ENCODE measurements around the gene ACOT6.

Gene ACOT6

DNA sequence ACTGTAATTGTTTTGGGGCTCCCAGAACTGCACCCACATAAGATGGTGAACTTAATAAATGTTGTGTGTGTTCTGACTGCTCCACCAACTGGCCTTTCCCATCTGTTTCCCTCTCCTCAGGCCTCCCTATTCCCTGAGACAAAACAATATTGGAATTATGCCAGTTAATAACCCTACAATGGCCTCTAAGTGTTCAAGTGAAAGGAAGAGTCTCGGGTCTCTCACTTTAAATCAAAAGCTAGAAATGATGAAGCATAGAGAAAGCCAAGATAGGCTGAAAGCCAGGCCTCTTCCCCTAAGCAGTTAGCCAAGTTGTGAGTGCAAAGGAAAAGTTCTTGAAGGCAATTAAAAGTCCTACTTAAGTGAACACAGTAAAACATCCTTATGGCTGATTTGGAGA is 13.4 kb downstream of the ACOT6 start:
- H3K27me3 ChIP-seq (ENCODE audit: insufficient read depth, poor library complexity, severe bottlenecking), result no peaks in the 10 kb centered on the region
- TF ChIP-seq CTCF (IDR thresholded peaks at IDR 0.05; ENCODE audit: insufficient read depth, low read length), result no peak
- TF ChIP-seq REST (IDR thresholded peaks at IDR 0.05; ENCODE audit: insufficient replicate concordance, low read depth), result no peak
- no peak for TF ChIP-seq SPI1 (IDR thresholded peaks at IDR 0.05; ENCODE audit: borderline replicate concordance, low read depth)
- TF ChIP-seq POLR2AphosphoS5 (IDR thresholded peaks at IDR 0.05; ENCODE audit: low read depth), result no peak
- TF ChIP-seq GABPA (IDR thresholded peaks at IDR 0.05; ENCODE audit: low read depth), result no peak
- no peak overlapping the region for H3K27ac ChIP-seq (replicated peaks)
- no peak overlapping the region for H3K4me3 ChIP-seq (replicated peaks; ENCODE audit: insufficient read depth, low read length)
- DNase-seq (ENCODE audit: low read depth in 1 of 2, low spot score in 1 of 2), result no peak

GRCh38 chr14:73627151-73627558 is 14.8 kb downstream of the ACOT6 start:
- H3K27me3 ChIP-seq (ENCODE audit: insufficient read depth, poor library complexity, severe bottlenecking), result no peaks in the 10 kb centered on the region
- H3K4me3 ChIP-seq (replicated peaks; ENCODE audit: insufficient read depth, low read length), result no peak overlapping the region
- no peak for DNase-seq (ENCODE audit: low read depth in 1 of 2, low spot score in 1 of 2)
- H3K27ac ChIP-seq (replicated peaks), result no peak overlapping the region
- no peak for TF ChIP-seq GABPA (IDR thresholded peaks at IDR 0.05; ENCODE audit: low read depth)
- no peak for TF ChIP-seq SPI1 (IDR thresholded peaks at IDR 0.05; ENCODE audit: borderline replicate concordance, low read depth)
- no peak for TF ChIP-seq REST (IDR thresholded peaks at IDR 0.05; ENCODE audit: insufficient replicate concordance, low read depth)
- TF ChIP-seq CTCF (IDR thresholded peaks at IDR 0.05; ENCODE audit: insufficient read depth, low read length), result no peak
- TF ChIP-seq POLR2AphosphoS5 (IDR thresholded peaks at IDR 0.05; ENCODE audit: low read depth), result no peak

DNA sequence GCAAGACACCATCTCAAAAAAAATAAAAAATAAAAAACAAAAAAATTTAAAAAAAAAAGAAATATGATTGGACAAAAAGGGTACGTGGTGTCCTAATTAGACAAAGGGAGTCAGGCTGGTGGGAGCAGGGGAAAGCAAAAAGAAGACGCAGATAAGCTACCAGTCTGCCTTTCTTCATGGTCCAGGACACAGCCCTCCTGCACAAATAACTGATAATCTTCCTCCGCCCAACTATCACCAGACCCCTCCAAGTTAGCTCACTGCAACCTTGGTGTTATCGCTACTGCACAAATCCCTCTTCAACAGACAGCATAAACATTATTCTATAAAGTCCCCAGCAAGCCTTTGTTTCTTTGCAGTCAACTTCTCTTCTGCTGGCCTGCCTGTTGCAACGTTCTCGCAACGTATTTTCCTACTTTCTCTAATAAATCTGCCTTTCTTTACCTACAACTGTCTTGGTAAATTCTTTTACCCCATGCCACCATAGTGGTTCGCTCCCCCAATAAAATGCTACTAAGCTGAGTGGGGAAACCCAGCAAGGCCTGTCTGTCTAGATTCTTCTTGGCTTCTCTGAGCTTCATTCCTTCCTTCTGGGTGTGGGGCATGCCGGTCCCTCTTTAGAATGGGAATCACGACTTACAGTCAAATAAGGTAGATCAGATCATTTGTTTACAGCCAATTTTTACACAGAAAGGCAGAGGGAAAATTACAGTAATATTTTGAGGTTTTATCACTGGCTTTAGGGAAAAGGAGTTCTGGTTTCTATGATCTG is 17.9 kb downstream of the ACOT6 start:
- Histone ChIP-seq H3K4me3 (replicated peaks; ENCODE audit: insufficient read depth, low read length) (no peak overlapping the region), H3K27me3 (ENCODE audit: insufficient read depth, poor library complexity, severe bottlenecking) (no peaks in the 10 kb centered on the region), H3K27ac (replicated peaks) (no peak overlapping the region)
- no peak for DNase-seq (ENCODE audit: low read depth in 1 of 2, low spot score in 1 of 2)
- no peak for TF ChIP-seq SPI1 (IDR thresholded peaks at IDR 0.05; ENCODE audit: borderline replicate concordance, low read depth)
- TF ChIP-seq GABPA (IDR thresholded peaks at IDR 0.05; ENCODE audit: low read depth), result no peak

DNA sequence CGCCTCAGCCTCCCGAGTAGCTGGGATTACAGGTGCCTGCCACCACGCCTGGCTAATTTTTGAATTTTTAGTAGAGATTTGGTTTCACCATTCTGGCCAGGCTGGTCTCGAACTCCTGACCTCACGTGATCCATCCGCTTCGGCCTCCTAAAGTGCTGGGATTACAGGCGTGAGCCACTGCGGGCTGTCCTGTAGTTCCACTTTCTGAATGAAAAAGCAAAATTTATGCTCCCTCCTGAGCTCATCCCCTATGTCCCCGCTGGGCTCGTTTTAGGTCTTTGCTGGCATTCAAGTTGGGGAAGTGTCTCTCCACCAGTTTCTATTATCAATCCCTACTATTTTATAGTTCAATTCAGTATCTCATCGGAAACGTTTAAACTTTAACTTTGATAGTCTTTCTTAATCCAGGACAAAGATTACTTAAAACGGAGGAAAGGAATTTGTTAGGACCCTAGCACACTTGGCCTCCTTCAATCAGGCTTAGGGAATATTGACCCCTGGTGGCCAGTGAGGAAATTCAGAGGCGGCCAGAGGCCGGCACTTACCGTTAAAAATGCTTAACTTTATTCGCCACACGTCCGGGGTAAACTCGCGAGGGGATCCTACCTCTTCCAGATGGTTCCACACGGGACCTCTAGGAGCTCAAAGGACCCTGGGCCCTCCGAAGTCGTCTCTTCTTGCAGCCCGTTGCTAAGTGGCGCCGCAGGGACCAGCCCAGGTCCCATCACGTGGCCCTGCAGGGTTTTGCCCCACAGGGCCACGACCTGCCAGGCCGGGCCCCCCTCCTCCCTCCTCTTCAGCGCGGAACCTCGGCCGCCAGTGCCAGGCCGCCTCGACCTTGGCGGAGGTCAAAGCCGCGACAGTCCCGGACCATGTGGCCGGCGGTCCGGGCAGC is 21.0 kb downstream of the ACOT6 start:
- Histone ChIP-seq H3K27me3 (ENCODE audit: insufficient read depth, poor library complexity, severe bottlenecking) (no peaks in the 10 kb centered on the region), H3K27ac (replicated peaks) (no peak overlapping the region), H3K4me3 (replicated peaks; ENCODE audit: insufficient read depth, low read length) (no peak overlapping the region; the same call in 1 of the 2 replicates)
- peak in 1 of 2 experiments; percentile 22 for DNase-seq (ENCODE audit: low read depth in 1 of 2, low spot score in 1 of 2)
- TF ChIP-seq CTCF (IDR thresholded peaks at IDR 0.05; ENCODE audit: insufficient read depth, low read length) (peak; percentile 30), POLR2AphosphoS5 (IDR thresholded peaks at IDR 0.05; ENCODE audit: low read depth) (no peak)

Data from HL-60 (cell line).